Fibroblast of upper back skin (primary cell): Measurements from ENCODE around the gene FAXC.
A peak's percentile ranks its signal among the peaks of the same experiment; 100 is the strongest.

ENCODE experiments used
- DNase-seq: peaks from one replicate; pipeline ENCODE4 v3.0.0-alpha.2; 2013

Gene FAXC

DNA sequence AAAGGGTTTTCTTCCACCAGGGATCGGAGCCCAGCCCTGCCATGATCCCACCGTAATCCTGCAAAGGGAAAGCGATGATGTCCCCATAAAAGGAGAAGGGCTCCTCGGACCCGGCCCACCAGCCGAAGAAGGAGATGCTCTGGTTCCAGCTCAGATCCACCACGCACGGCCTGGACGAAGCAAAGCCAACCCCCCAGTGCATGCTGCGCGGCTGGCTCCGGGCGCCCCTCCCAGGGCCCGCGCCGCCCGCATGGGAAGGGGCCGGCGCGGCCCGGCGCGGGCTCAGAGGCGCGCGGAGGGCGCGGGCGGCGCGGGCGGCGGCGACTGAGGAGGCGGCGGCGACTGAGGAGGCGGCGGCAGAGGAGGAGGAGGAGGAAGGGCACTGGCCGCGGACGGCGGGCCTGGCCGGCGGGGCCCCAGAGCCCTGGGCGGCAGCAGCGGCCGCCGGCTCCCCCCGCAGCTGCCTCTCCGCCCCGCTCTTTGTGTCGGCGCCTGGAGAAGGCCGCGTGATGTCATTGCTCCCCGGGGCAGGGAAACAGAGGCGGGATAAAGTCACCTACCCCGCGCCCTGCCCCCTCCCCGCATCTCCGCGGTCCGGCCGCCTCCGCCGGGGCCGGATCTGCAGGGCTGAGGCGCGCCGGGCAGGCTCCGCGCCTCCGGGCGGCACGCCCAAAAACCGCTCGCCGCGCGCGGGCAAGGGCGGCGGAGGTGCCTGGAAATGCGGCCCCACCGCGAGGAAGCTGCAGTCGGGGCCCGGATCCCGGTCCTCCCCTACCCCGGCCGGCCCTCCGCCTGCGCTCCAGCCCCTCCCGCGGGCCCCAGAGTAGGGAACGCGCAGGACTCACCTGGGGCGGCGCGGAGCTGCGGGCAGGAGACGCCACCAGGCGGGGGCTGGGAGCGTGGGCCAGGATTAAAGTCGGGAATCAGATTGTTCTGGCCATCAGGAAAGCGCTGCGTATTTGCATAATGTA lies at the start of gene FAXC:
FAXC (minus strand) TSS at position 504 of the 971 bp plus-strand sequence; CDS start at position 202, 302 bp downstream.
- peak; percentile 22 for DNase-seq

DNA sequence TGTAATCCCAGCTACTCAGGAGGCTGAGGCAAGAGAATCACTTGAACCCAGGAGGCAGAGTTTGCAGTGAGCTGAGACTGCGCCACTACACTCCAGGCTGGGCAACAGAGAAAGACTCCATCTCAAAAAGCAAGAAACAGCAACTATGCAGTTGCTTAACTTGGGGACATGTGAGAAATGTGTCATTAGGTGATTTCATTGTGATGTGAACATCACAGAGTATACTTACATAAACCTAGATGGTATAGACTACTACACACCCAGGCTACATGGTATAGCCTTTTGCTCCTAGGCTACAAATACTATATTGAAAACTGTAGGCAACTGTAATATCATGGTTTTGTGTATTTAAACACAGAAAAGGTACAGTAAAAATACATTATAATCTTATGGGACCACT lies 47.8 kb upstream of the FAXC start:
- DNase-seq, result no peak

DNA sequence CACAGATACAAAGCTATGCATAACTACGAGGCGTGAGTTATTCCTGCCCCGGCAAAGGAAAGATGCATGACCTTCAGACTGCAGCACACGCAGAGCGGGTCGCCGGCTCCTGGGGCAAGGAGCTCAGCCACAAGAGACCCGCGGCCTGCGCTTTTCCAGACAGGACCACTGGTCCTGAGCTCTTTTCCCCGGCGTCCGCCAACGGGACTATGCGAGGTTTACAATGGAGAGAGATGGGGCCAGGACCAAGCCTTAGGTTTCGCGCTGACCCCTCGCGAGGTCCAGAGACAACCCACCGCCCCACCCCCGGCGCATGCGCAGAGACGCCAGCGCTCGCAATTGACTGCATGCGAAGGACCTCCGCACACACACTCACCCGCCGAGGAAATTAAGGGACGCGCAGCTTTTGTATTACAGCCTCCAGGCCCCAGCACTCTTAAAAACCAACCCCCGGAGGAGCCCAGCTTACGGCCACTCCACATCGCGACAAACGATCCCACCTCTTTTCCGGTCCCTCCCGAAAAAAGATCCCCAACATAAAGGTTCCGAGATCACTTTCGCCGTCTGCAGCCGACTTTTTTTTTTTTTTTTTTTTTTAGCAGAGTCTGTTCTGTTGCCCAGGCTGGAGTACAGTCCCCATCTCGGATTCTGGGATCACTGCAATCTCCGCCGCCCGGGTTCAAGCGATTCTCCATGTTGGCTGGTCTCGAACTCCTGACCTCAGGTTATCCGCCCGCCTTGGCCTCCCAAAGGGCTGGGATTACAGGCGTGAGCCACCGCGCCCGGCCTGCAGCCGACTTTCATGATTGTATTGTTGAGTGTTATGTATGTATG lies 44.4 kb upstream of the FAXC start, which contains the start of gene COQ3:
COQ3 (minus strand) TSS at position 498 of the 834 bp plus-strand sequence; CDS start at position 482, 16 bp downstream.
- DNase-seq, result peak; percentile 79

DNA sequence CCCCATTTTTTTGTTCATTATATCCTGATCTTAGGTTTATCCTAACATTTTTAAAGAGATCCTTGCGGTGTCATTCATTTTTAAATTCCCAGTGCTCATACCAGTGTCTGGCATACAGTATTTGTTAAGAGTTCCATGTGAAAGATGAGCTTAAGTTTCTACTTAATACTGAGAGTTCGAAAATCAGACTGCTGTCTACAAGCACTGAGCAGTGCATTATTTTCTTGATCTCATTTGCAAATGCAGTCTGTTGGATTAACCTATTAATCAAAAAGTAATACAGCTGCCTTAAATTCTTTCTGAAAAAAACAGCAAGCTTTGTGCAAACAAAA lies 43.9 kb upstream of the FAXC start:
- no peak for DNase-seq

DNA sequence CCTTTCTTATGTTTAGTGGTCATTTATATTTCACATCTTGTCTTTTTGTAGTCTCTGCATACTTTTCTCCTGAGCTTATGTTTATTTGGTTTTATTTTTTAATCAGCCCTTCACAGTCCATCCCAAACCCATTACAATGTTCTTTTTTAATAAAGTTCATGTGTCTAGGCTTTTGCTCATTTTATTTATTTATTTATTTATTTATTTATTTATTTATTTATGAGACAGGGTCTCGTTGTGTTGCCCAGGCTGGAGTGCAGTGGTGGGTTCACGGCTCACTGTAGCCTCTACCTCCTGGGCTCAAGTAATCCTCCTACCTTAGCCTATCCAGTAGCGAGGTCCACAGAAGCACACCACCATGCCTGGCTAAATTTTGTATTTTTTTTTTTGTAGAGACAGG lies 41.4 kb upstream of the FAXC start:
- no peak for DNase-seq

DNA sequence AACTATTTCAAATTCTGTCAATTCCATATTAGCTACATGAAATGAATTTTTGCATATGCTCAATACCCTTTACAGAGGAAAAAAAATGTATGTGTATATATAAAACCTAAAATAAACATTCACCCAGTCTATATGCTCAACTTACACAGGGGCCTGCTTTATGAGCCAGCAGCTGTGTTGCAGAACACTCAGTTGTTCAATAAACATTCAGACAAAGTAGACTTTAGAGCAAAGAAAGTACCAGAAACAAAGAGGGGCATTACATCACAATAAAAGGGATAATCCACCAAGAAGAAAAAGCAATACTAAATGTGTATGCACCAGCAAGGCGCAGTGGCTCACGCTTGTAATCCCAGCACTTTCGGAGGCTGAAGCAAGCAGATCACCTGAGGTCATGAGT lies 35.0 kb upstream of the FAXC start:
- DNase-seq, result no peak

DNA sequence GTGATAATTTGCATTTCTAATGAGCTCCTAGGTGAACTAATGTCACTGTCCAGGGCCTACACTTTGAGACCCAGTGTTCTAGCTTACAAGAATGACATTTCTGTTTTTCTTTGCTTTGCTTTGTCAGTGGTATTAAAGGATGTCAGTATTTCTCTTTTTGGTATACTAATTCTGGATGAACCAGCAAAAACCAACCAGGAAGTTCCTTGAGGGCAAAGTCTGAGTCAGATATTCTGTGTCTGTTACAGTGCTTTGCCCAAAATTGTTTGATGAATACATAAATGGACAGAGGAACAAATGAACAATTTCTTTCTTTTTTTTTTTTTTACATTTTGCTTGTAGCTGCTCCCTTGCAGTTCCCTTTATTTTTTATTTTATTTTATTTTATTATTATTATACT lies 29.2 kb upstream of the FAXC start:
- no peak for DNase-seq

DNA sequence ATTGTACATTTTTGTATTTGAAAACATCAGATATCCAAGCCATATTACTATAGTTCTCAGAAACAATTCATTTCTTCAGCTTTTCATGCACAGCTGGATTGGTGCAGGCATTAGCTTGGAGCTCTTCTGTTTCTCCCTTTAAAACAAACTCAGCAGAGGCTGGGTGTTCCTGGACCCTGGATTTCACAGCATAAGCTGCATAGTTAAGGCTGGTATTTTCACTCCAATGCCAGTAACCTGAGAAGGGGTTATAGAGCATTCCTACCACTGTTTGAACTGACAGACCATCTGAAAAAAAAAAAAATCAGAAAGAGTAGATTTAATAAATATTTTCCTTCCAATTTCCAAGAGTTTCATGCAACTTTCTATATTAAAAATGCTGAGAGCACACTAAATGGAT lies 20.1 kb upstream of the FAXC start:
- no peak for DNase-seq

DNA sequence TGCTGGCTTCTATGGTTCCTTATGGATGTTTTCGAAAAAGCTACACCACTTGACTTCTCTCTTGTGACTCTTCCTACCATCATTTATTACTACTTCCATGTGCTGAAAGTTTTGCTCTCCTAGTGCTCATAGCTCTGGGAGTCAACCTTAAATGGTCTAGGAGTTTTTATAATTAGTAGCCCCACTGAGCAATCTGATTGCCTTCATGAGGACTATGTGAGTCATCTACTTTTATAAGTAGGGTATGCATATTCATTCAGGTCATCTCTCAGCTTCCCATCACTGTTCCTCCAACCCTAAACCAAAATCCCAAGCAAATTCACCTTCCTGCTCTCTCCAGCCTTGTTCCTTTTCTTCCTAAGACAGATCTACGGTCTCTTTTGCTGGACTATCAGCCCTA lies 17.4 kb upstream of the FAXC start:
- DNase-seq, result no peak

DNA sequence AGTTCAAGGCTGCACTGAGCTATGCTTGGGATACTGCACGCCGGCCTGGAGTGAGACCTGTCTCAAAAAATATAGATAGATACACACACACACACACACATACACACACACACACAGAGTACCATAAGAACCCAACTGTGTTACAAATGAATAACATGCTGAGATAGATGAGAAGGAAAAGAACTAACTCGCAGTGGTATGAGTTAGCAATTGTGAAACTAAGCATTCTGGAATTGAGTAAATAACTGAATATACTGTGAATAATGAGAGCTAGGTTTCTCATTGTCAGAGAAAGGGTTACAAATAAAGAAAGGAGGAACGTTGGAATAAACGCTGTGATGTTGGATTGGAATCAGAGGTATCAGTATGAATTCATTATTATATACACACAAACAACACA lies 14.6 kb upstream of the FAXC start:
- no peak for DNase-seq

DNA sequence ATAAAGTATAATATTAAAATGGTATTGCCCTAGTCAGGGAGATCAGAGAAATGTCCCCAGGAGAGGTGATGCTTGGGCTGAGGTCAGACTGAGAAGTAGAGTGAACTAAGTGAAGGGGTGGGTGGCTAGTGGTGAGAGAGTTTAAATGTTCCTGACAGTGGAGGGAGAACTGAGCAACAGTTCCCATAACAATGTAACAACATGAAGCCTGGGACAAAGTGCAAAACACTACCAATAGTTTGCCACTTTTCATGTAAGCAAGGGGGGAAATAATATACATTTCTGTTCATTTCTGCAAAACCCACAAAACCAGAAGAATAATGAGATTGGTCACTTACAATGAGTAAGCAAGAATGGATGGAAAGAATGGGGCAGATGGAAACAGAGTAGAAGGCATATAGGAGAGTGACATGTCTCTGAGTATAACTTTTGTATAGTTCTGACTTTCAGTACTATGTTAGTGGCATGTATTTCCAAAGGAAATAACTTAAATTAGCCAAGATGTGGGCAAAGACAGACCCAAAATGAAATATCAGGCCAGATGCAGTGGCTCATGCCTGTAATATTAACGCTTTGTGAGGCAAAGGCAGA lies 13.3 kb upstream of the FAXC start:
- no peak for DNase-seq

DNA sequence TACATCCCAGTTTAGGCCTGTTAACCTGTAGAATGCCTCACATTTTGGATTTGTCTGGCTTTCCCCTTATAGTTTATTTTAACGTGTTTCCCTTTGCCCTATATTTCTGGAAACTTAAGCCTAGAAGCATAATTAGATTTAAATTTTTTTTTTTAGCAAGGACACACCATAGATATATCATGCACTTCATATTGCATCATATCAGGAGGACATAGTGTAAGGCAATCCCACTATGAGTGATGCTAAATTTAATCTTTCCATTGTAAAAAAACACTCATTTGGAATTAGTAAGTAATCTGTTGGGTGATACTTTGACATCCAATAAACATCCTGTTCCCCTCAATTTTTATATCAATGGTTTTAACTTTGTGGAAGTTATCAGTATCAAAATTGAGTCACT lies 10.3 kb upstream of the FAXC start:
- DNase-seq, result no peak

DNA sequence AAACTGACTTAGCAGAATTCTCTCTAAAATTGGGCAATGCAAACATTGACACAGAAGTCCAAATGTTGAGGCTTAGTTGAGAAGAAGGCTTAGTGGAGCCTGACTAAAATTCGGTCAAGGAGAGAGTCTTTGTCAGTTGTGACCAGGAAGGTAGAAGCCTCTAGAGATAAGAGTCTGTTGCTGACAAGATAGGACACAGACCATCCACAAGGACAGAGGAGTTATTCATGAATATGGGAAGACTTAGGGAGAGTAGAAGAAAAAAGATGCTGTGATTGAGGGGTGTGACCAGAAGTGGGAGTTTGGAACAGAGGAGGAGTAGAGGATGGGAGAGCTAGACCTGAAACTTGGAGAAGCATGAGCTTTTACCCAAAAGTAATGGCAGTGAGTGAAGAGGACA lies 7.2 kb upstream of the FAXC start:
- DNase-seq, result no peak

DNA sequence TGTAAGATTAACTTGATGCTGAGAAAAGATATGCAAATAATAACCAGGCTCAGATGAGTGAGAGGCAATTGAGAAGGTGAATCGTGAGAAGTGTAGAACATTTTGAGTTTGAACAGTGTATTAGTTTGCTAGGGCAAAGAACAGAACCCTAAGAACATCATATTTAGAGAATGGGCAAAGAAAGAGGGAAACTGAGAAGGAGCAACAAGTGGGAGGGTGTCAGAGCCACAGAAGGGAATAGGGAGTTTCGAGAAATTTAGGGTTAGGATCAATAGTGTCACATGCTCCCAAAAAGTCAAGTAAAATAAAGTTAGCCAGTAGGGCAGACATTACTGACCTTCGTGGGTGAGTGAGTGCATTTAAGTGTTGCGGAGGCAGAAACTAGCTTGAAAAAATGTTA lies 5.5 kb upstream of the FAXC start:
- no peak for DNase-seq

DNA sequence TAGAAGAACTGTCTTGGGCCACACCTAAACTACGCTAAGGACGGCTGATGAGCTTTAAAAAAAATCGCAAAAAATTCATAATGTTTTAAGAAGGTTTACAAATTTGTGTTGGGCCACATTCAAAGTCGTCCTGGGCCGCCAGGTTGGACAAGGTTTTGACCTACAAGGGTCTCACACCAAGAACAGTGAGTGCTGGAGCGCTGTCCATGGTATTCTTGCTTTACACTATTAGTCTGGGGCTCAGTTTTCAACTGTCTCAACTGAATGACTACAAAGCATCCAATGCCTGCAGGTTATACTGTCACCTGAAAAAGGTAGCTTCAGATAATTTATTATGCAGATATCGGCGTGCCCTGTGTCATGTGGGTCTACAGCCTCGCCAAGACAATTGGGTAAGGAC lies 3.7 kb upstream of the FAXC start:
- DNase-seq, result no peak

DNA sequence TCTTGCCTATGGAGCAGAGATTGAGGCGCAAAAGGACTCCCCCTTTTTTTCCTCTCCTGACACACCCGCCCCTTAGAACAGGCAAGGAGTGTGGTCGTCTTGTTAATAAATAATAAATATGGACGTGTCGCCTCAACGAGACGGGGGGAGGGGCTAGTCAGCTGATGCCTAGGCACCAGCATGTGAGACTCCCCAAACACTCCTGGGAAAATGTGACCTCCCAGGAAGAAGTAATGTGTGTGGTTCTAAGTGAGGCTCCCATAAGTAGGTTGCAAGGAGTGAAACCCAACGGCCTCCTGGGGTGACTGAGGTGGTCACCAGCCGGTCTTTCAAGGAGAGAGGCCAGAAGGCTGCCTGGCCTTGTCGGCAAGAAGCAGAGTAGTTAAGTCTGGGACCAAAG lies 1.1 kb upstream of the FAXC start:
- no peak for DNase-seq

DNA sequence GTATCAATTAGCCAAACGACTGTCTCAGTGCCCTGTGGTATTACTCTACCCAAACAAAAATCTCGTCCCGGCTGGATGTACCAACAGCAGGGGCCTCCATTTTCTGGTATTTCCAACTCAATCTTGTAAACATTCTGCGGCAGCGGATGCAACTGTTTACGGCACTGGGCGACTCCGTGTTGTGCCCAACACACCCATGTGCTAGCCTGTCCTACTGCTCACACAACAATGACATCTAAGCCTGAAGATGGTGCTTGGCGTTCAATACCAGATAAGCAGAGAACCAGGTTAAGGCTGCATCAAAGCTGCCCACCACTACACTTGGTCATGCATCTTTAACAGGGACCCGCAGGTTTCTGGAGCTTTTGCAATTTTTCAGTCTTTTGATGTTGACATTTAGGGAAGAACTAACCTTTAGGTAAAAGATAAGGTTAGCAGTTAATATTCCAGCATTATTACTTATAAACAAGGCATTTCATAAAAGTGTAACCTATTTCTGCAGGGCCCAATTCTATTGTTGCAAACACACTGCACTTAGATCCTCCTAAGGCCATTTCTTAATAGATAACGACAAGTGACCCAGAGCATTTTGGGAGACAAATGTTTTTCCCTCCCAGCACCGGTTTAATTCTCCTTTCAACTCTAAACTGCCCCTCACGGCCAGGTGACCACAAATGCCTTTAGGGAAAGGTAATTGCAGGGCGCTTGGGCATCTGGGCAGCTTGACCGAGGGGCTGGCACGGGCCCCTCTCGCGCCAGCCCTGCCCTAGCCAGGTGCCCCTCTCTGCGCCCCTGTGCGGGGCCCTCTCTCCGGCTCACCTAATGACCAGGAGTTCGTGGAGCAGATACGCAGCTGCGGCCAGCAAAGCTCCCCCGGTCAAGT lies 945 bp downstream of the FAXC start:
- no peak for DNase-seq

DNA sequence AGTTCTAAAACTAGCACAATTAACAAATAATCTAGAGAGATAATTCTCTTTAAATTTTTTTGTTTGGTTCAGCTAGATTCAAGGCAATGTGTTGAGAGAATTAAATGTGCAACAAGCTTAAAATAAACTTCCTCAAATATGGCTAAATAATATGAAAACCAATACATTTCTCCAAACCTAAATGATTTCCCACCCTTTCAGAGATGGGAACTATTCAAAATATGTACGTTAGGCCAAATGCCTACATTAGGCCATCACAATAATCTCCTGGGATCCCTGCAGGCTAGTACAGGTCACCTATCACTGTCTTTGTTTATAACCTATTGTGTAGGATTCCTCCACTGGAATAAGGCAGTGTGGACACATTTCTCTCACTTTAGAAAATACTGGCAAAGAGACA lies 1.7 kb downstream of the FAXC start:
- no peak for DNase-seq

DNA sequence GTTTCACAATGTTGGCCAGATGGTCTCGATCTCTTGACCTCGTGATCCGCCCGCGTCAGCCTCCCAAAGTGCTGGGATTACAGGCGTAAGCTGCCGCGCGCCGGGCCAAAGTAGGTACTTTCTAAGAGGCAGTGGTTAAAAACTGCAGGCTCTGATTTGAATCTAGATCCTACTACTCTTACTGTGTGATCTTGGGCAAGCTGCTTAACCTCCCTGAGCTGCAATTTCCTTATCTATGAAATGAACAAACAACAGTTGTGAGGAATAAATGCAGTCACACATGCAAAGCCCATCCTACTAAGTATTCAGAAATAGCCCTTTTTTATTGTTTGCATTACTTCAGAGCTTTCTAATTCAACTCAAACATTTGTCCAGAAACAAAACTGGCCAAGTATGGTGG lies 2.9 kb downstream of the FAXC start:
- DNase-seq, result no peak

DNA sequence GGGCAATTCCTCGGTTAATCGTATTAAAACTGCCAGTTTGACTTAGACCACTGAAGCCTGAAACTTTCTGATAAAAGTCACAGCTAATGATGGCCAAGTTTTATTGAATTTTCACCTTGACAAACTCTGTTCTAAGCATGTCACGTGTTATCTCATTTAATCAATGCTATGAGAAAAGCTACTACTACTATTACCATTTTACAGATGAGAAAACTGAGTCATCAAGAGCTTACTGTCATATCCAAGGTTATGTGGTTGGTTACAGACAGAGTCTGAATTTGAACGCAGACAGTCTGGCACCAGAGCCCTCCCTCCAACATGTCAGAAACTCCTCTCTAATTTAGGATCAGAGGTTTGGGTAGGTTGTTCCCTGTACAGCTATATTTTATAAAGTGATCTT lies 4.3 kb downstream of the FAXC start:
- DNase-seq, result no peak

DNA sequence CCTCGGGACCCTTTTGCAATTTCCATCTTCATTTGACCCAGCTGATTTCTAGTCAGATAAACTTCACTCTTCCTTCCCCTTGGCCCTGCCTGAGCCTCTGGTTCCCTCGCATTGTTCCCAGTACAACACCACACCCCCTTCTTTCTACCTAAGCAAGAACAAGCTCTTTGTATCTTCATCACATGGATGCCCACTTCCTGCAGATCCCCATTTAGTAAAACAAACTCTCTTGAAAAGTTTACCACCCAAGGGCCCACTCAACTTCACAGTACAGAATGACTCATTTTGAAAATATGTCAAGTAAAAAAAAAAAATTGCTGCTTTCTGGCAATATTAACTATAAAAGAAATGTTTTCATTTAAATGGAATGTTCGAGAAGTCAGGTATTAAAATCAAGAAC lies 5.2 kb downstream of the FAXC start:
- DNase-seq, result peak; percentile 65

DNA sequence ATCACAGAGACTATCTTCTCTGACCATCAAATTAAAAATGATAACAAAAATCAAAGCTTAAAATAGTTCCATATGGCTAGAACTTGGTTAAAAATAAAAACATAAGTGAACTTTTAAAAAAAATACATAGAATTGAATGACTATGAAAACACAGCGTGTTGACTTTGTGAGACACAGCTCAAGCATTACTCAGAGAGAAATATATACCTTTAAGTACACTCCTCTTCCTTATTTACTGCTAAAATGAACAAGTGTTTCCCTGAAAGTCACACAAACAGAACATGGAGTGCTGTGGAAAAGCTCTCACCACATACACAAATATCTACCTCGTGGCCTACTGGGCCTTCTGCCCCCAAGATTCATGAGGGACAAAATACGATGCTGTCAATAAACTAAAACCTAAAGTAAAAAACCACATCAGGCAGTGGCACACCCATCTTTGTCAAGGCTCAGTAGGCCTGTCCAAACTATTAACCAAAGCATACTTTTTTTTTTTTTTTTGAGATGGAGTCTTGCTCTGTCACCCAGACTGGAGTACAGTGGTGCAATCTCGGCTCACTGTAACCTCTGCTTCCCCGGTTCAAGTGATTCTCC lies 7.5 kb downstream of the FAXC start:
- no peak for DNase-seq
